ENCODE results near the gene MON1B.

DNA sequence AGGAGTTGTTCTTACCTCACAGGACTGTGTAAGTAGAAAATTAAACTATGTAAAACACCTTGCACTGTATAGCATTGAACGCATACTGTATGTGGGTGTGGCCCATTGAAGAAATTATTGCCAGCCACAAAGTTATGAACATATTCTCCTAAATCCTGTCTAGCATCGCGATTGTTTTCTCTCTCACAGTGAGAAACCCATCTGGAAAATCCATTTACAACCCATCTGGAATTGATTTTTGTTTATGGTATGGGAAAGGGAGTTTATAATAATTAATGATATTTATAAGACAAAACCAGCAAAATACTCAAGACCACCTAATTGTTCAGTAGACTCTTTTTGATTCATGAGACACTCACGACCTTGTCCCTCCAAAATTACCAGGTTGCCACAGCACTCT lies 22.1 kb upstream of the MON1B start:
- TF ChIP-seq, protein P1, sequence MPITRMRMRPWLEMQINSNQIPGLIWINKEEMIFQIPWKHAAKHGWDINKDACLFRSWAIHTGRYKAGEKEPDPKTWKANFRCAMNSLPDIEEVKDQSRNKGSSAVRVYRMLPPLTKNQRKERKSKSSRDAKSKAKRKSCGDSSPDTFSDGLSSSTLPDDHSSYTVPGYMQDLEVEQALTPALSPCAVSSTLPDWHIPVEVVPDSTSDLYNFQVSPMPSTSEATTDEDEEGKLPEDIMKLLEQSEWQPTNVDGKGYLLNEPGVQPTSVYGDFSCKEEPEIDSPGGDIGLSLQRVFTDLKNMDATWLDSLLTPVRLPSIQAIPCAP (CRISPR knock-in tag; IDR thresholded peaks at IDR 0.05; ENCODE audit: borderline replicate concordance): no peak
- no peak for TF ChIP-seq SMC3 (conservative IDR thresholded peaks at IDR 0.05; ENCODE audit: insufficient read depth, low read depth, low read length)
- no peak for TF ChIP-seq NR2C2 (CRISPR knock-in tag; IDR thresholded peaks at IDR 0.05)
- TF ChIP-seq NR2C2 (tag; IDR thresholded peaks at IDR 0.05): no peak
- TF ChIP-seq ZNF274 (IDR thresholded peaks at IDR 0.05; ENCODE audit: borderline replicate concordance, low read depth, low read length): no peak
- TF ChIP-seq, protein P2, sequence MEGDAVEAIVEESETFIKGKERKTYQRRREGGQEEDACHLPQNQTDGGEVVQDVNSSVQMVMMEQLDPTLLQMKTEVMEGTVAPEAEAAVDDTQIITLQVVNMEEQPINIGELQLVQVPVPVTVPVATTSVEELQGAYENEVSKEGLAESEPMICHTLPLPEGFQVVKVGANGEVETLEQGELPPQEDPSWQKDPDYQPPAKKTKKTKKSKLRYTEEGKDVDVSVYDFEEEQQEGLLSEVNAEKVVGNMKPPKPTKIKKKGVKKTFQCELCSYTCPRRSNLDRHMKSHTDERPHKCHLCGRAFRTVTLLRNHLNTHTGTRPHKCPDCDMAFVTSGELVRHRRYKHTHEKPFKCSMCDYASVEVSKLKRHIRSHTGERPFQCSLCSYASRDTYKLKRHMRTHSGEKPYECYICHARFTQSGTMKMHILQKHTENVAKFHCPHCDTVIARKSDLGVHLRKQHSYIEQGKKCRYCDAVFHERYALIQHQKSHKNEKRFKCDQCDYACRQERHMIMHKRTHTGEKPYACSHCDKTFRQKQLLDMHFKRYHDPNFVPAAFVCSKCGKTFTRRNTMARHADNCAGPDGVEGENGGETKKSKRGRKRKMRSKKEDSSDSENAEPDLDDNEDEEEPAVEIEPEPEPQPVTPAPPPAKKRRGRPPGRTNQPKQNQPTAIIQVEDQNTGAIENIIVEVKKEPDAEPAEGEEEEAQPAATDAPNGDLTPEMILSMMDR (IDR thresholded peaks at IDR 0.05 in 2 of 3, conservative IDR thresholded peaks at IDR 0.05 in 1 of 3; ENCODE audit: insufficient read depth in 2 of 3, low read depth in 1 of 3, low read length in 3 of 3): no peak
- TF ChIP-seq FOSL1 (tag; conservative IDR thresholded peaks at IDR 0.05): no peak
- TF ChIP-seq CBX1 (IDR thresholded peaks at IDR 0.05; ENCODE audit: low read depth): no peak
- TF ChIP-seq JUND (IDR thresholded peaks at IDR 0.05; ENCODE audit: borderline replicate concordance, low read depth, low read length): no peak
- no peak for TF ChIP-seq JUND (tag; IDR thresholded peaks at IDR 0.05; ENCODE audit: borderline replicate concordance, low read depth, low read length)
- no peak for TF ChIP-seq GATA2 (CRISPR knock-in tag; IDR thresholded peaks at IDR 0.05)
- no peak for TF ChIP-seq GATAD2A (IDR thresholded peaks at IDR 0.05)
- TF ChIP-seq, protein P3, sequence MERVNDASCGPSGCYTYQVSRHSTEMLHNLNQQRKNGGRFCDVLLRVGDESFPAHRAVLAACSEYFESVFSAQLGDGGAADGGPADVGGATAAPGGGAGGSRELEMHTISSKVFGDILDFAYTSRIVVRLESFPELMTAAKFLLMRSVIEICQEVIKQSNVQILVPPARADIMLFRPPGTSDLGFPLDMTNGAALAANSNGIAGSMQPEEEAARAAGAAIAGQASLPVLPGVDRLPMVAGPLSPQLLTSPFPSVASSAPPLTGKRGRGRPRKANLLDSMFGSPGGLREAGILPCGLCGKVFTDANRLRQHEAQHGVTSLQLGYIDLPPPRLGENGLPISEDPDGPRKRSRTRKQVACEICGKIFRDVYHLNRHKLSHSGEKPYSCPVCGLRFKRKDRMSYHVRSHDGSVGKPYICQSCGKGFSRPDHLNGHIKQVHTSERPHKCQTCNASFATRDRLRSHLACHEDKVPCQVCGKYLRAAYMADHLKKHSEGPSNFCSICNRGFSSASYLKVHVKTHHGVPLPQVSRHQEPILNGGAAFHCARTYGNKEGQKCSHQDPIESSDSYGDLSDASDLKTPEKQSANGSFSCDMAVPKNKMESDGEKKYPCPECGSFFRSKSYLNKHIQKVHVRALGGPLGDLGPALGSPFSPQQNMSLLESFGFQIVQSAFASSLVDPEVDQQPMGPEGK (CRISPR knock-in tag; IDR thresholded peaks at IDR 0.05; ENCODE audit: borderline replicate concordance): no peak
- no peak for TF ChIP-seq ZNF785 (CRISPR knock-in tag; IDR thresholded peaks at IDR 0.05)

Measured in K562 (cell line).